CD4-positive, alpha-beta T cell (primary cell): ENCODE measurements around the gene SERPINA12. TPM values are rescaled to one million over a fixed set of nuclear protein-coding genes. Genes with fewer than 3 reads are reported as not detected.

ENCODE experiments used
- ATAC-seq: fragments of 200-7000 bp; cut with Tn5 transposase; one replicate; pipeline ENCODE4 v1.10.0; 2022; ENCODE audit warnings: mild to moderate bottlenecking; ENCODE audit not compliant: poor library complexity
- CTCF ChIA-PET: fragments of 350-600 bp; sonication (Branson Sonifier 250); formaldehyde crosslinking; loops from one replicate; lab custom pipeline; 2021; ENCODE audit warnings: antibody characterized with exemption, inconsistent platforms; lab: Charles Lee
- POLR2A ChIA-PET: fragments of 350-600 bp; sonication (Branson Sonifier 250); formaldehyde crosslinking; loops from one replicate; lab custom pipeline; 2021; ENCODE audit warnings: antibody characterized with exemption, inconsistent platforms; lab: Charles Lee
- DNase-seq, 14 experiments: peaks; one replicate each; pipeline ENCODE4 v3.0.0-alpha.2; 2013 to 2020; ENCODE audit warnings: mixed read lengths in 2 of 14
- H3K27ac ChIP-seq, 2 donors: one replicate each; pipeline versions ENCODE4 v1.5.1 to v1.7.0; 2013; ENCODE audit warnings: low read length in 2 of 2, low read depth in 1 of 2, mild to moderate bottlenecking in 1 of 2
- H3K27me3 ChIP-seq, 2 experiments: 1 replicate in 1 of 2; 2 replicates in 1 of 2; pipeline versions ENCODE4 v1.6.1 to v1.7.0; 2013; ENCODE audit warnings: low read length in 2 of 2, control low read depth in 1 of 2, mild to moderate bottlenecking in 1 of 2, moderate library complexity in 1 of 2; ENCODE audit not compliant: insufficient read depth in 2 of 2, control insufficient read depth in 1 of 2
- H3K36me3 ChIP-seq: one replicate; pipeline ENCODE4 v1.6.1; 2013; ENCODE audit warnings: low read length, control low read depth; ENCODE audit not compliant: insufficient read depth
- H3K4me1 ChIP-seq: one replicate; pipeline ENCODE4 v1.6.1; 2013; ENCODE audit warnings: low read length, control low read depth; ENCODE audit not compliant: insufficient read depth
- H3K4me3 ChIP-seq: one replicate; pipeline ENCODE4 v1.5.1; 2013; ENCODE audit warnings: mild to moderate bottlenecking, low read length, moderate library complexity
- H3K9me3 ChIP-seq, 2 experiments: 1 replicate in 1 of 2; 2 replicates in 1 of 2; pipeline versions ENCODE4 v1.6.1 to v1.7.0; 2013; ENCODE audit warnings: low read length in 2 of 2, mild to moderate bottlenecking in 2 of 2, control low read depth in 1 of 2, moderate library complexity in 1 of 2; ENCODE audit not compliant: control insufficient read depth in 1 of 2, insufficient read depth in 1 of 2
- H3K27ac Mint-ChIP-seq: one replicate; pipeline ENCODE4 v1.8.0; 2020; ENCODE audit warnings: mixed read lengths
- H3K27me3 Mint-ChIP-seq: one replicate; pipeline ENCODE4 v1.8.0; 2021; ENCODE audit warnings: mixed read lengths
- H3K36me3 Mint-ChIP-seq: one replicate; pipeline ENCODE4 v1.8.0; 2021; ENCODE audit warnings: low read depth, mixed read lengths
- H3K4me1 Mint-ChIP-seq: one replicate; pipeline ENCODE4 v1.8.0; 2021; ENCODE audit warnings: low read depth, mixed read lengths
- H3K4me3 Mint-ChIP-seq: one replicate; pipeline ENCODE4 v1.8.0; 2020; ENCODE audit warnings: mild to moderate bottlenecking, mixed read lengths
- H3K9me3 Mint-ChIP-seq: one replicate; pipeline ENCODE4 v1.8.0; 2020; ENCODE audit warnings: mixed read lengths
- CTCF ChIP-seq: fragments of 200-600 bp; IDR thresholded peaks from one replicate; pipeline ENCODE4 v1.8.0; 2022; ENCODE audit warnings: antibody characterized with exemption, mild to moderate bottlenecking
- intact Hi-C, 2 experiments: fragments of 100-400 bp; cut with DNase I in 1 of 2; cut with micrococcal nuclease in 1 of 2; formaldehyde crosslinking; loops; one replicate each; pipeline versions ENCODE4 v1.15.1 to v1.9.0; 2023 to 2025; cut with DNase I, micrococcal nuclease
- polyA plus RNA-seq, 2 donors: library from polyadenylated mRNA; unstranded; fragments of 120-200 nt; gene quantifications; one replicate each; pipeline ENCODE4 v1.2.1, GENCODE V29; 2013
- total RNA-seq, 174 experiments: library from RNA in 2 of 174; stranded (reverse) in 2 of 174; gene quantifications; one replicate each; pipeline ENCODE4 v1.2.3 and lab custom pipeline; 2021 to 2026

The SERPINA12 gene
- total RNA-seq (not detected), total RNA-seq (lab: John Stamatoyannopoulos, UW) (0 to 0.09 (median 0) reads per million in 172 experiments)
- not detected for polyA plus RNA-seq (2013, experiment 1 of 2)
- not detected for polyA plus RNA-seq (2013, experiment 2 of 2)

GRCh38 chr14:94509356-94509755 lies at the start of gene SERPINA12:
Gene SERPINA12, minus strand, starts transcription at chr14:94509469. Its CDS starts 11,072 bp downstream, at chr14:94498397.
- Mint-ChIP-seq H3K27ac (no peak within 1 kb of the TSS), H3K27me3 (peaks cover 25% of the 10 kb centered on the region), H3K4me1 (no peaks in the 10 kb centered on the region), H3K36me3 (no peaks in the 10 kb centered on the region), H3K4me3 (no peak within 1 kb of the TSS), H3K9me3 (no peaks in the 10 kb centered on the region)
- intact Hi-C loops, result no loop called here
- Histone ChIP-seq H3K4me1 (no peaks in the 10 kb centered on the region), H3K9me3 (peaks cover 0 to 3% of the 10 kb centered on the region in 2 experiments), H3K36me3 (no peaks in the 10 kb centered on the region), H3K4me3 (no peak within 1 kb of the TSS), H3K27me3 (no peaks in the 10 kb centered on the region), H3K27ac (no peak within 1 kb of the TSS)
- no peak for DNase-seq
- TF ChIP-seq CTCF, result no peak
- ChIA-PET CTCF (no interaction called here), POLR2A (no interaction called here)
- ATAC-seq, result no peak

GRCh38 chr14:94558842-94559241 lies 49.6 kb upstream of the SERPINA12 start:
- H3K4me1 Mint-ChIP-seq, result no peaks in the 10 kb centered on the region
- H3K36me3 ChIP-seq, result no peaks in the 10 kb centered on the region
- H3K27ac ChIP-seq, result no peak overlapping the region
- H3K36me3 Mint-ChIP-seq, result no peaks in the 10 kb centered on the region
- H3K9me3 ChIP-seq, result peaks cover 0 to 11% of the 10 kb centered on the region in 2 experiments
- H3K9me3 Mint-ChIP-seq, result peaks cover 12% of the 10 kb centered on the region
- peaks cover 64% of the 10 kb centered on the region for H3K27me3 Mint-ChIP-seq
- no peak overlapping the region for H3K27ac Mint-ChIP-seq
- peaks cover 0 to 5% of the 10 kb centered on the region in 2 experiments for H3K27me3 ChIP-seq
- H3K4me3 Mint-ChIP-seq, result no peak overlapping the region
- POLR2A ChIA-PET, result no interaction called here
- TF ChIP-seq CTCF, result no peak
- DNase-seq, result no peak
- ATAC-seq, result no peak
- CTCF ChIA-PET, result no interaction called here
- intact Hi-C loops, result loop anchor here in 1 of 2 experiments (10.0 kb wide), 1 partner anchor 424 kb away; no protein-coding TSS in a partner anchor
- H3K4me1 ChIP-seq, result no peaks in the 10 kb centered on the region
- H3K4me3 ChIP-seq, result no peak overlapping the region

- POLR2A ChIA-PET, result no interaction called here
- Mint-ChIP-seq H3K27ac (no peak overlapping the region), H3K4me3 (no peak overlapping the region), H3K36me3 (no peaks in the 10 kb centered on the region), H3K4me1 (no peaks in the 10 kb centered on the region), H3K9me3 (peaks cover 13% of the 10 kb centered on the region), H3K27me3 (peaks cover 74% of the 10 kb centered on the region)
- H3K27ac ChIP-seq, result no peak overlapping the region
- no peaks in the 10 kb centered on the region for H3K4me1 ChIP-seq
- no peaks in the 10 kb centered on the region for H3K36me3 ChIP-seq
- intact Hi-C loops, result loop anchor here in 1 of 2 experiments (10.0 kb wide), 1 partner anchor 423 kb away; no protein-coding TSS in a partner anchor
- no peak for TF ChIP-seq CTCF
- ATAC-seq (no peak), DNase-seq (no peak)
- peaks cover 0 to 11% of the 10 kb centered on the region in 2 experiments for H3K9me3 ChIP-seq
- H3K27me3 ChIP-seq, result peaks cover 0 to 2% of the 10 kb centered on the region in 2 experiments
- CTCF ChIA-PET, result no interaction called here
- H3K4me3 ChIP-seq, result no peak overlapping the region
Observed at GRCh38 chr14:94557327-94557726, 48.1 kb upstream of the SERPINA12 start.
